Hepatocyte (in vitro differentiated cells): Measurements from ENCODE around the gene GRIK4. TPM values are rescaled to one million over a fixed set of nuclear protein-coding genes. Genes with fewer than 3 reads are reported as not detected.
"Not testable (repeated sequence)": the region's sequence is repeated elsewhere in the genome, so short reads cannot be mapped to it uniquely, and the experiment has no call there.

Source experiments
- DNase-seq: peaks from one replicate; pipeline ENCODE4 v3.0.0-alpha.2; 2016; ENCODE audit warnings: low spot score
- H2AFZ ChIP-seq: fragments of 200-600 bp; sonication (generic); 2 replicates; pipeline ENCODE4 v1.6.0; 2016; ENCODE audit warnings: antibody characterized with exemption, mild to moderate bottlenecking
- H3K27ac ChIP-seq: fragments of 200-600 bp; sonication (generic); 2 replicates; pipeline ENCODE4 v1.5.1; 2016; ENCODE audit warnings: mild to moderate bottlenecking
- H3K27me3 ChIP-seq: fragments of 200-600 bp; sonication (generic); 2 replicates; pipeline ENCODE4 v1.6.1; 2016
- H3K36me3 ChIP-seq: fragments of 200-600 bp; sonication (generic); replicated peaks from 2 replicates; pipeline ENCODE4 v1.5.1; 2016; ENCODE audit warnings: low read depth; ENCODE audit not compliant: insufficient read depth
- H3K4me1 ChIP-seq: fragments of 200-600 bp; sonication (generic); 2 replicates; pipeline ENCODE4 v1.5.1; 2016; ENCODE audit warnings: mild to moderate bottlenecking, moderate library complexity; ENCODE audit not compliant: insufficient read depth
- H3K4me2 ChIP-seq: fragments of 200-600 bp; sonication (generic); 2 replicates; pipeline ENCODE4 v1.6.0; 2016
- H3K4me3 ChIP-seq: fragments of 200-600 bp; sonication (generic); 2 replicates; pipeline ENCODE4 v1.5.1; 2016; ENCODE audit warnings: mild to moderate bottlenecking
- H3K79me2 ChIP-seq: fragments of 200-600 bp; sonication (generic); 2 replicates; pipeline ENCODE4 v1.6.0; 2017; ENCODE audit warnings: mild to moderate bottlenecking
- H3K9me2 ChIP-seq: fragments of 200-600 bp; sonication (generic); replicated peaks from 2 replicates; pipeline ENCODE4 v1.6.0; 2017; ENCODE audit warnings: mild to moderate bottlenecking; ENCODE audit not compliant: insufficient read depth
- H3K9me3 ChIP-seq: fragments of 200-600 bp; sonication (generic); 2 replicates; pipeline ENCODE4 v1.5.1; 2016; ENCODE audit warnings: low read depth, mild to moderate bottlenecking
- H4K20me1 ChIP-seq: fragments of 200-600 bp; sonication (generic); 2 replicates; pipeline ENCODE4 v1.6.0; 2016; ENCODE audit warnings: mild to moderate bottlenecking; ENCODE audit not compliant: insufficient read depth, poor library complexity, severe bottlenecking
- EZH2 ChIP-seq: fragments of 200-600 bp; sonication (generic); IDR thresholded peaks from 2 replicates; pipeline ENCODE4 v1.6.1; 2016; ENCODE audit warnings: antibody characterized with exemption, mild to moderate bottlenecking, borderline replicate concordance
- EZH2phosphoT487 ChIP-seq: fragments of 200-600 bp; sonication (generic); IDR thresholded peaks from one replicate; pipeline ENCODE4 v1.6.1; 2018; ENCODE audit warnings: antibody characterized with exemption, mild to moderate bottlenecking, low read depth, moderate library complexity; ENCODE audit not compliant: unreplicated experiment, severe bottlenecking
- WGBS: methylation state at CpG from one replicate; pipeline ENCODE4 v1.1.6; 2016; ENCODE audit warnings: low lambda C conversion rate; ENCODE audit errors: missing lambda C conversion rate; 5-methylcytosine and 5-hydroxymethylcytosine counted together
- polyA plus RNA-seq: library from polyadenylated mRNA; unstranded; fragments of >200 nt; fragmentation: Nextera tagmentation; extraction: Ambion mirVana; gene quantifications from 2 replicates; pipeline ENCODE4 v1.2.1, GENCODE V29; 2016
- total RNA-seq: library from RNA; depleted of rRNA; stranded (reverse); fragments of >200 nt; gene quantifications from 2 replicates; pipeline ENCODE4 v1.2.3, GENCODE V29; 2014
- TF ChIP-seq, protein P1 (sequence below): fragments of 200-600 bp; sonication (generic); IDR thresholded peaks from 2 replicates; pipeline ENCODE4 v1.5.1; 2016; ENCODE audit warnings: antibody characterized with exemption, mild to moderate bottlenecking; ENCODE audit not compliant: poor library complexity

The GRIK4 gene
- total and polyA plus RNA-seq, 2 experiments from 2014 or later = 1.5 to 2.3 TPM

- no peaks in the 10 kb centered on the region for H3K9me2 ChIP-seq
- H2AFZ ChIP-seq = no peak overlapping the region
- H3K27me3 ChIP-seq = no peaks in the 10 kb centered on the region
- H3K27ac ChIP-seq = no peak overlapping the region
- H3K4me1 ChIP-seq = peaks cover 10% of the 10 kb centered on the region
- no peaks in the 10 kb centered on the region for H4K20me1 ChIP-seq
- WGBS = 50% methylated on average over 2 of the region's 2 CpGs
- no peak overlapping the region for H3K4me2 ChIP-seq
- no peaks in the 10 kb centered on the region for H3K79me2 ChIP-seq
- no peak for TF ChIP-seq EZH2
- TF ChIP-seq EZH2phosphoT487 = no peak
- TF ChIP-seq, protein P1, sequence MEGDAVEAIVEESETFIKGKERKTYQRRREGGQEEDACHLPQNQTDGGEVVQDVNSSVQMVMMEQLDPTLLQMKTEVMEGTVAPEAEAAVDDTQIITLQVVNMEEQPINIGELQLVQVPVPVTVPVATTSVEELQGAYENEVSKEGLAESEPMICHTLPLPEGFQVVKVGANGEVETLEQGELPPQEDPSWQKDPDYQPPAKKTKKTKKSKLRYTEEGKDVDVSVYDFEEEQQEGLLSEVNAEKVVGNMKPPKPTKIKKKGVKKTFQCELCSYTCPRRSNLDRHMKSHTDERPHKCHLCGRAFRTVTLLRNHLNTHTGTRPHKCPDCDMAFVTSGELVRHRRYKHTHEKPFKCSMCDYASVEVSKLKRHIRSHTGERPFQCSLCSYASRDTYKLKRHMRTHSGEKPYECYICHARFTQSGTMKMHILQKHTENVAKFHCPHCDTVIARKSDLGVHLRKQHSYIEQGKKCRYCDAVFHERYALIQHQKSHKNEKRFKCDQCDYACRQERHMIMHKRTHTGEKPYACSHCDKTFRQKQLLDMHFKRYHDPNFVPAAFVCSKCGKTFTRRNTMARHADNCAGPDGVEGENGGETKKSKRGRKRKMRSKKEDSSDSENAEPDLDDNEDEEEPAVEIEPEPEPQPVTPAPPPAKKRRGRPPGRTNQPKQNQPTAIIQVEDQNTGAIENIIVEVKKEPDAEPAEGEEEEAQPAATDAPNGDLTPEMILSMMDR = no peak
- H3K4me3 ChIP-seq = no peak overlapping the region
- no peaks in the 10 kb centered on the region for H3K36me3 ChIP-seq
- H3K9me3 ChIP-seq = no peaks in the 10 kb centered on the region
- DNase-seq = no peak
These were observed 103.8 kb downstream of the GRIK4 start for GRCh38 chr11:120615391-120615790.

GRCh38 chr11:120618399-120618798 is 106.9 kb downstream of the GRIK4 start:
- H3K9me3 ChIP-seq = no peaks in the 10 kb centered on the region
- H3K79me2 ChIP-seq = no peaks in the 10 kb centered on the region
- no peak for DNase-seq
- no peak overlapping the region for H3K4me3 ChIP-seq
- 91% methylated on average over 5 of the region's 5 CpGs for WGBS
- H3K36me3 ChIP-seq = no peaks in the 10 kb centered on the region
- H3K4me2 ChIP-seq = no peak overlapping the region
- no peaks in the 10 kb centered on the region for H4K20me1 ChIP-seq
- TF ChIP-seq EZH2phosphoT487 = no peak
- TF ChIP-seq, protein P1 = no peak
- no peak for TF ChIP-seq EZH2
- no peak overlapping the region for H3K27ac ChIP-seq
- no peaks in the 10 kb centered on the region for H3K9me2 ChIP-seq
- no peak overlapping the region for H2AFZ ChIP-seq
- H3K27me3 ChIP-seq = no peaks in the 10 kb centered on the region
- H3K4me1 ChIP-seq = peaks cover 7% of the 10 kb centered on the region

GRCh38 chr11:120622189-120622875 is 110.8 kb downstream of the GRIK4 start:
- Histone ChIP-seq H4K20me1 (no peaks in the 10 kb centered on the region), H3K36me3 (no peaks in the 10 kb centered on the region), H3K9me2 (no peaks in the 10 kb centered on the region), H3K79me2 (no peaks in the 10 kb centered on the region), H3K27me3 (no peaks in the 10 kb centered on the region), H2AFZ (no peak overlapping the region), H3K4me2 (no peak overlapping the region), H3K4me3 (no peak overlapping the region), H3K4me1 (no peaks in the 10 kb centered on the region), H3K27ac (no peak overlapping the region), H3K9me3 (no peaks in the 10 kb centered on the region)
- DNase-seq = no peak
- WGBS = 67% methylated on average over 7 of the region's 7 CpGs
- TF ChIP-seq EZH2phosphoT487 (no peak), EZH2 (no peak)
- TF ChIP-seq, protein P1 = no peak

DNA sequence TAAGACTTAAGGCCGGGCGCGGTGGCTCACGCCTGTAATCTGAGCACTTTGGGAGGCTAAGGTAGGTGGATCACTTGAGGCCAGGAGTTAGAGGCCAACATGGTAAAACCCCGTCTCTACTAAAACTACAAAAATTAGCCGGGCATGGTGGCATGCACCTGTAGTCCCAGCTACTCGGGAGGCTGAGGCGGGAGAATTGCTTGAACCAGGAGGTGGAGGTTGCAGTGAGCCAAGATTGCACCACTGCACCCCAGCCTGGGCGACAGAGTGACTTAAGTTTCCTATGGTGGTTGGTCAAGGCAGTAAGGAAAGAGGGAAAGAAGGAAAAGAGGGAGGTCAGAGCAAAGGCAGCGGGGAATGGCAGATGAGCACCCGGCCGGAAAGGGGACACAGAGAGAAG is 113.4 kb downstream of the GRIK4 start:
- H3K79me2 ChIP-seq, H2AFZ ChIP-seq, DNase-seq, H3K9me3 ChIP-seq, H3K4me1 ChIP-seq, H3K27ac ChIP-seq, H3K36me3 ChIP-seq, H3K4me3 ChIP-seq, H3K9me2 ChIP-seq, H4K20me1 ChIP-seq, H3K27me3 ChIP-seq, H3K4me2 ChIP-seq: not testable (repeated sequence)
- WGBS = 97% methylated on average over 11 of the region's 12 CpGs
